Measurements from ENCODE around the gene TBC1D13.
"Not testable (repeated sequence)": the region's sequence is repeated elsewhere in the genome, so short reads cannot be mapped to it uniquely, and the experiment has no call there.

TBC1D13 gene

GRCh38 chr9:128847803-128848202, 60.8 kb downstream of the TBC1D13 start:
- FAIRE-seq, result no peak

GRCh38 chr9:128851024-128851423, 64.0 kb downstream of the TBC1D13 start:
- not testable (repeated sequence) for FAIRE-seq

- not testable (repeated sequence) for FAIRE-seq
These were observed 64.9 kb downstream of the TBC1D13 start for GRCh38 chr9:128851779-128852600.

DNA sequence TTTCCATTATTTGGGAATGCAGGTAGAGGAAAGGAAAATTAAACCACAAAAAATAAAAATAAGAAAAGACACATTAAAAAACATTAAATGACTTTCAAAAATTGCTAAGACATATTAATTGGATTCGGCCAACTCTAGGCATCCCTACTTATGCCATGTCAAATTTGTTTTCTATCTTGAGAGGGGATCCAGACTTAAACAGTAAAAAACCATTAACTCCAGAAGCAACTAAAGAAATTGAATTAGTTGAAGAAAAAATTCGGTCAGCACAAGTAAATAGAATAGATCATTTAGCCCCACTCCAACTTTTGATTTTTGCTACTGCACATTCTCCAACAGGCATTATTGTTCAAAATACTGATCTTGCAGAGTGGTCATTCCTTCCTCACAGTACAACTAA, 65.6 kb downstream of the TBC1D13 start:
- FAIRE-seq, result not testable (repeated sequence)

DNA sequence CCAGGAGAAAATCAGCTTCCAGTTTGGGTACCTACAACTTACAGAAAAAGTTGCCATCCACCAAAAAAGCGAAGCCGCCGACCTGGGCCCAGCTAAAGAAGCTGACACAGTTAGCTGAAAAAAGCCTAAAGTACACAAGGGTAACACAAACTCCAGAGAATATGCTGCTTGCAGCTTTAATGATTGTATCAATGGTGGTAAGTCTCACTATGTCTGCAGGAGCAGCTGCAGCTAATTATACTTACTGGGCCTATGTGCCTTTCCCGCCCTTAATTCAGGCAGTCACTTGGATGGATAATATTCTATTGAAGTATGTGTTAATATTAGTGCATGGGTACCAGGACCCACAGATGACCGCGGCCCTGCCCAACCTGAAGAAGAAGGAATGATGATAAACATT, 67.4 kb downstream of the TBC1D13 start:
- not testable (repeated sequence) for FAIRE-seq

- not testable (repeated sequence) for FAIRE-seq
These were observed 71.4 kb downstream of the TBC1D13 start for GRCh38 chr9:128858476-128858875.

All from islet of Langerhans (tissue), 1 donor.